Hematopoietic multipotent progenitor cell (in vitro differentiated cells): ENCODE measurements around the gene KLHDC8A. TPM values are rescaled to one million over a fixed set of nuclear protein-coding genes. Genes with fewer than 3 reads are reported as not detected.
A peak's percentile ranks its signal among the peaks of the same experiment; 100 is the strongest.

Experiments
- DNase-seq, 3 donors: peaks; one replicate each; pipeline ENCODE4 v3.0.0-alpha.2; 2011 to 2015; ENCODE audit warnings: low read depth in 2 of 3, low spot score in 2 of 3
- total RNA-seq: library from RNA; depleted of rRNA; stranded (reverse); fragments of >200 nt; gene quantifications from one replicate; pipeline ENCODE4 v1.2.3, GENCODE V29; 2012

The KLHDC8A gene
- total RNA-seq, 1 donor: under 0.01 TPM

DNA sequence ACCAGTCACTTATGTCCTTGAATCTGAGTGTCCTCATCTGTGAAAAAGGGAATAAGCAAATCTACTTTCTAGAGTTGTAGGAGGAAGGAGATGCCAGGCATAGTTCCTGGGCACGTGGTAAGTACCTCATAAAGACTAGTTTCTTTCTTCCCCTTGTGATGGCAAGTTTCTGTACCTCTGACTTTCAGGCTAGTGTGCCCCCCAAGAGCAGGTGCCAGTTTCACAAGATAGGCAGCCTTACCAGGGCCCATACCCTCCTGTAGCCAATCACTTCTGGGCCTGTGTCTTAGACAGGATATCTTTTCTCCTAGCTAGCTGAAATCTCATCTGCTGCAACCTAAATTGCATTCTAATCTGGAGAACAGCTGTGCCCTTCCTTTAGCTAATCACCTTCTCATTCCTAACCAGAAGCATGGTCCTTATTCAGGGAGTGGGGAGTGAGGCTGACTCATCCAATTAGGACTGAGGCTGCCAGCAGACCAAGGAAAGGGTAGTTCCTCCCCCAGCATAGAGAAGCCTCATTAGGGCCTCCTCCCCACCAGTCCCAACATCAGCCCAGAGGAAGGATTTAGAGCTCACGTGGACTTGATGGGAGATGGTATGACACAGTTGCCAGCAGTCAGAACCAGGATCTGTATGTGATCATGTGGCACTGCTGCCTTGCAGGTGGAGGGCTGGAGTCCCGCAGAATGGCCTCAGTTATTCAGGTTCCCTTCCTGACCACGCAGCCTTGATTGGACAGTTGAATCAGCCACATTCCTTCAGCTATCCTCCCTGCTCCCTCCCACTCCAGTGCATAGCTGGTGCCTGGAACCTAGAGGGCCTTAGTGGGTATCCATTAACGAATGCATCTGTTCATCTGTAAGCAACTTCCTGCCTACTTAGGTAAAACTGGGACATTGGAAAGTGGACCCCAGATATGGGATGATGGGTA, 7.9 kb downstream of the KLHDC8A start:
- DNase-seq: no peak

- no peak for DNase-seq
Observed at GRCh38 chr1:205346956-205347574, 9.7 kb downstream of the KLHDC8A start.

- DNase-seq: no peak
Observed at GRCh38 chr1:205345761-205346160, 11.0 kb downstream of the KLHDC8A start.

DNA sequence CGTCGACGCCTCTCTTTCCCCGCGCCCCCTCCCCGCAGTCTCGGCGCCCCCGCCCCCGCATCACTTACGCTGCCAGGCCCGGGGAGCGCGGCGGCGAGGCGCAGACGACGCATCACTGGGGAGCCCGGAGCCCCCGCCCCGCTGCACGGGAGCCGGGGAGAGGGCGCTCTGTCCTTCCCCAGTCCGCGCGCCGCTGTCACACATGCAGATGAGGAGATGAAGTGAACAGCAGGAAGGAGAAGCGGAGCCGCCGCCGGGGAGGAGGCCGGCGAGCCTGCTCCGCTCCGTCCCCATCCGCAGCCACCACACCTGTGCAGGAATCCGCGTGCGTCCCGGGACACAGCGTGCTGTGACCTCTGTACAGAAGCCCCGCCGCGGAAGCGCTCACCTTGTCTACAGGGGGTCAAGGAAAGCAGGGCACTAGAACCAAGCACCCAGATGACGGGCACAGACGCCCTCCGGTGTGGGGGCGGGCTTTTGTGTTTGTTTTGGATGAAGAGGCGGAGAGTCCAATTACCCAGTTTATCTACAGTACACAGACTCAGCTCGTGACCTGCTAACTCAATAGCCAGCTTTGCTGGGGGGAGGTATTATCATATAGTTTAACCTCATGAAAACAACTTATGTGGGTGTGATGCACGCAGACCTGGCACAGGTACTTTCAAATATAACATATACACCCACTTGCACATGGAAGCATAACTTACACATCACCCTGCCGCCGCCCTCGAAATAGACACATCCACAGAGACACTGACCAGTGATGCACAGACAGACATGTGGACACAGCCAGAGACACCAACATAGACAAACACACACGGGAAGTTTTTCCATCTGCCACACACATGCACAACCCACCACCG, 12.4 kb downstream of the KLHDC8A start:
- DNase-seq: peak in 2 of 3 donors; percentile 47 to 55

GRCh38 chr1:205343431-205344065, 13.2 kb downstream of the KLHDC8A start:
- peak in 1 of 3 donors; percentile 42 for DNase-seq

DNA sequence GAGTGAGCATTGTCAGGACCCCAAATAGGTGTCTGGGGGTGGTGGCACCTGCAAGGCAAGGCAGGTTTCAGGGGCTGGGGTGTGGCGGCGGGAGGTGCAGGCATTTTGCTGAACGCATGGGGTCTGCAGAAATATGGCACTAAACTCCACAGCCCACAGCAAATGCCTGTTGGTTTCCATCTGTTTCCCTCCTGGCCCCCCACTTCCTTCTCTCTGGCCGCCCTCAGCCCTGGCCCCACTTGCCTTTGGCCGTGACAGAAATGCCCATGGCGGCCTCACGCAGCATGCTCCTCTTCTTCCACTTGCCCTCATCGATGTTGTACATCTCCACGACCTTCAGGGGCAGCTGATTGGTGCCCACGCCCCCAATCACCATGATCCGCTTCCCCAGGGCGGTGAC, 13.7 kb downstream of the KLHDC8A start:
- peak in 1 of 3 donors; percentile 34 for DNase-seq

- no peak for DNase-seq
Observed at GRCh38 chr1:205340676-205341075, 16.0 kb downstream of the KLHDC8A start.

- DNase-seq: no peak
Observed at GRCh38 chr1:205339717-205340116, 17.0 kb downstream of the KLHDC8A start.

DNA sequence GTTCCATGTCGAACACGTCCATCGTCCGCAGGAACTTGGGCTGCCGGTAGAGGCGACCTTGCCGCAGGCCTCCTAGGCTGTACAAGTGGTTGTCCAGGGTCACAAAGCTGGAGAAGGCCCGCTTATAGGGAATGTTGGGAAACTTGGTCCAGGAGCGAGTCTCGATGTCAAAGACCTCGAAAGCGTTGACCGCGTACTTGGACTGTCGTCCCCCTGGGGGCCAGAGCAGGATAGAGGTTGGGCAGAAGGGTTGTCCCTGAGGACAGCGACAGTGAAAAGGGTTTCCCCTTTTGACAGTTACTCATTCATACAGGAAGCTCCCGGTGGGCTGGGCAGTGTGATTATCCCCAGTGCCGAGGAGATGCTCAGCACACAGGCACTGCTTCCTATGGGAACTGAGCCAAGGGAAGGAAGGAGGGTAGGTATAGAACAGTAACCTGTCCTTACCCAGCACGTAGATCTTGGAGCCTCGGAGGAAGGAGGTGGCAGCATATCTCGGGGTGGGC, 17.5 kb downstream of the KLHDC8A start:
- no peak for DNase-seq

- DNase-seq: no peak
Observed at GRCh38 chr1:205338011-205338410, 18.7 kb downstream of the KLHDC8A start.

DNA sequence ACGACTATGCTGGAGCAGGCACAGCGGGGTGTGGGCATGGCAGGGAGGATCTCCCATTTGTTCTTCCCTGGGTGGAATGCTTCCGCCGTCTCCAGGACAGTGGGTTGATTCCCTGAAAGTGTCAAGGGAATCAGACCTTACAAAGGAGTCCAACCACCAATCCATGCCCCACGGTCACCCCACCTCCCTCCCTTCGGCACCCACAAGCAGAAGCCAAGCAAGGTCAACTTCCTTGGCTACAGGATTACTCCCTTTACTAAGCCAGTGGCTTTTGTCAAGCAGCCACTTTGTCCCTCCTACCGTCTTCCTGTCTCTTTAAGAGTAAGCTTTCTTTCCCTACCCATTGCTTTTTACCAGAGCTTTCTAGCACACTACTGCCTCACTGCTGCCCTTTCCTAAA, 19.2 kb downstream of the KLHDC8A start:
- DNase-seq: no peak

GRCh38 chr1:205335692-205336091, 21.0 kb downstream of the KLHDC8A start:
- DNase-seq: peak; percentile 52 to 88 (median 85)

DNA sequence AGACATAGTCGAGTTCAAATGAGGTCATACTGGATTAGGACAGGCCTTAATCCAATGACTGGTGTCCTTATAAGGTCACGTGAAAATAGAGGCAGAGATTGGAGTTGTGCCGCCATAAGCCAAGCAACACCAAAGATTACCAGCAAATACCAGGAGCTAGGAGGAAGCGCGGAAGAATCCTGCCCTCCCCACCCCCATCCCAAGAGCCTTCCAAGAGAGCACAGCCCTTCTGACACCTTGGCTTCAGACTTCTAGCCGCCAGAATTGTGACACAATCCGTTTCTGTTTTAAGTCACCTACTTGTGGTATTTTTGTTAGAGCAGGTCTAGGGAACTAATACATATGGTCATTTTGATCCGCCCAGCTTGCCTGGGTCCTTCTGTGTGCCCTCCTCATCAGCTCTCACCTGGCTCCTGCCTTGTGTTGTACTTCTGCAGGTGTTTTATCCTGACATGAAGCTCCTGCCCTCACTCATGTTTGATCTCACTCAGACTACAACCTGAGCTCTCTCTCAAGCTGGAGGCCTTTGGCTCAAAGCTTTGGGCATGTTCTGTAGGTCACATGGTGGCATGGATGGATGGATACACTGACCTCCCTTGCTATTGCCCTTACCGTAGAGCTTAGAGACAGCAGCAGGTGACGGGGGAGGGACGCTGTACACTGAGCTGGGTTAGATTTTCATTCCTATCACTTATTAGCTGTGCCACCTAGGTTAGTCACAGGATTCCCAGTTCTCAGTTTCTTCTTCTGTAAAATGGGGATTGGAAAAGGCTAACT, 24.5 kb downstream of the KLHDC8A start:
- no peak for DNase-seq

DNA sequence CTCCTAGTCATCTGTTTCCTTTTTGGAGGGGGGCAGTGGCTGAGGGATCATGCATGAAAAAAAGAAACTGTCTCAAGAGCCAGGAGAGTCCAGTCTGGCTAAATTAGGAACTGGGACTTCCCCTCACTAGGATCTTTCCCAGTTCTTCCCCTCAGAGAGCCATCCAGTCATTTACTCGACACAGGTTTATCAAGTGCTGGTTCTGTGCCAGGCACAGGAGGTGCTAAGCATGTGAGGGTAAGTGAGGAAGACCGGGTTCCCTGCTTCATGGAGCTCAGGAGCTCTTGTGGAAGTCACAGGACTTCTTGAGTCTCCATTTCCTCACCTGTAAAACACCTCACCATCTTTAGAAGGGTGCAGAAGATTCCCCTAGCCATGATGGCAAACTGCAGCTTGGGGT, 26.6 kb downstream of the KLHDC8A start:
- DNase-seq: no peak

DNA sequence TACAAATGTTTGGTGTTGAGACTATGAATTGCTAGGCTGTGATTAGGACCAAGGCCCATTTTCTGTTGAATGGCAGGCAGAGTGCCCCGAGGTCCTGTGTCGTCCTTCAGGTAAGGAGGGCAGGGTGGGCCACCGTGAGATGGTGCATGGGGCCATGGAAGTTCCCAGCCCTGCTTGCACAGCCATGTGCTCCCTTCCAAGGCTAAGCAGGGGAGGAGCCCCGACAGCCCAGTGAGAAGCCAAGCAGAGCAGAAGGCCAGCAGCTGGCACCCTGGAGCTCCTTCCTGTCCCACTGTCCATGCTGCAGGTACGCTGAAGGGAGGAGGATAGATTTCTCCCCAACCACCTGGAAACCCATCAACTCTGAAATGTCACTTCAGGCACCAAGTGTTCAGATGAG, 27.0 kb downstream of the KLHDC8A start:
- DNase-seq: no peak

DNA sequence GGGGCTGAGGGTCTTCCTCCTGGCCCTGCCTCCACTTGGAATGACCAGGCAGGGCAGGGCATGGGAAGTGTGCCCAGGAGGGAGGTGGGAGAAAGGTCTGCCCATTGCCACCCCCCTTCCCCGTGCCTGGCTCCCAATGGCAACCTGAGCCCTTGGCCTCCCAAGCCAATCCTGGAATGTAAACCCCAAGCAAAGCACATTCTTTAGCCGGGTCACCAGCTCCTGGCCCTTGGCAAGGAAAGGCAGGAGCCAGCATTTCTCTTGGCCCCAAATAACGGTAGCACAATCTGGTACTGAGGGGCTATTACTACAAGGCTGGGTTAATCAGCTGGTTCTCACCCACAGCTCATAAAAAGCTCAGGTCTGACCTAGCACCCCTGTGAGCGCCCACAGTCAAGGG, 28.2 kb downstream of the KLHDC8A start:
- DNase-seq: no peak

DNA sequence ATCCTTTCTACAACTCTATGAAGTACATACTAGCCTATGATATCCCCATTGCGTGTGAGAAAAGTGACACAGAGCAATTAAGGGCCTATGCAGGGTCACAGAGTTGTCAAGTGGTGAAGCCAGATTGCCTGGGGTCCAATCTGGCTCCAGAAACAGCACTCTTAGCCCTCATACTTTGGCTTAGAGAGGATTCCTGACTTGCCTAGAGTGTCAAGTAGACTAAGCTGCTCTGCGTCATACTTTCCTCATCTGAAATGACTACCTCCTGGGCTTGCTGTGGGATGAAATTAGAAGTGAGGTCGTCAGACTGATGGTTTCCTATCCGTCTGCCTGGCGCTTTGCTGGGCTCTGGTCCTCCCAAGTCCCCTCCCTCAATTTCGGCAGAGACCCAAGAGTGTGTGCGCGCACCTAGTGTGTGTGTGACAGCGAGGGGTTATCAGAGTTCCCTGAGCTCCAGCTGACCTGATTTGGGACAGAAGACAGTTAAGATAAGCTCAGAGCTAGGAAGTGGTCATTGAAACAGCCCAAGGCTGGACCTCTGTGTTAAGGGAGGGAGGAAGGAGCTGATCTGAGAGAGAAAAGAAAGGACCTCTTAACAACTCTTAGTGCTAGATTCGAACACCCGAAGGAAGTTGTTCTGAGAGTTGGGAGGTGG, 29.8 kb downstream of the KLHDC8A start:
- DNase-seq: no peak

- DNase-seq: peak in 2 of 3 donors; percentile 56 to 64
Observed at GRCh38 chr1:205325334-205325884, 31.3 kb downstream of the KLHDC8A start.

DNA sequence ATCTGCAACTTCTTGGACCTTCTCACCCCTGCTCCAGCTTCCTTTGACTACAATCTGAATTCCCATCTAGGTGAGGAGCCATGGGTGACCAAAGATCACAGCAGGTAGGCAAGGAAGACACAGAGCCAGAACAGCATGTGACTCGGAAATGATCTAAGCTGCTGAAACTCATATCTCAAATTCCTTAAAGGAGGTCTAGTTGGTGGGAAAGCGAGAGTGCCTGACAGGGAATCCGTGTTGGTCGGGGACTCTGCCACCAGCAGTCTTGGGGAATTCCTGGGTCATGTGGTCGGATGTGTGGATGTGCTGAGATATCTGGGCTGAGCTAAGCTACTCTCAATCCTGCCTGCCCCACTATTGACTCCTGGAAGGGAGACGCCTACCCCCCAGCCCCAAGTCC, 31.9 kb downstream of the KLHDC8A start:
- DNase-seq: no peak
